GM12891 (cell line): ENCODE data around the gene TRABD2B.

Experiments
- PAX5 ChIP-seq: IDR thresholded peaks from 2 replicates; pipeline ENCODE4 v1.6.1; 2011; ENCODE audit warnings: low read length, moderate library complexity, mild to moderate bottlenecking; ENCODE audit not compliant: insufficient read depth, severe bottlenecking
- POLR2A ChIP-seq: IDR thresholded peaks from 2 replicates; pipeline ENCODE4 v1.6.1; 2011; ENCODE audit warnings: low read depth, low read length, control low read depth
- POLR2AphosphoS5 ChIP-seq: IDR thresholded peaks from 2 replicates; pipeline ENCODE4 v1.6.1; 2011; ENCODE audit warnings: low read depth, low read length, control low read depth
- TAF1 ChIP-seq: IDR thresholded peaks from 2 replicates; pipeline ENCODE4 v1.6.1; 2011; ENCODE audit warnings: low read depth, low read length, control low read depth

DNA sequence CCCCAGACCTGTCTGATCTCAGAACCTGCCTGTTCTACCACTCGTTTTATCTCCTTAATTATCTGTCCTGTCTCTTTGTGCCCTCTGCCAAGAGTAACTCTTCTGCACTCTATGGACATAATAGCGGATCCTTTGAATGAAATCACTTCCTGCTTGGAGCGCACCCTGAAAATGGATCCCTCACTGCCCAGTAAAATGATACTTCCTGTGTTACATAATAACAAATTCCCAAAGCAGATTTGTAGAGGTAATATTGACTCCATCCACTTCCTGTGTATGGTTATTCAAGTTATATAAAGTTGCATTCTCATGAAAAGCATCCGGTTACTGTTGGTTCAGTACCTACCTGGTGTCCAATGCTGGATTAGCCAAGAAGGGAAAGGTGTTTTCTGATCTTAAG is 246.0 kb downstream of the TRABD2B start:
- TF ChIP-seq POLR2A = no peak
- TF ChIP-seq PAX5 = no peak
- no peak for TF ChIP-seq POLR2AphosphoS5
- no peak for TF ChIP-seq TAF1
